IMR-90 (cell line): ENCODE measurements around the gene KIF21A. TPM values are rescaled to one million over a fixed set of nuclear protein-coding genes. Genes with fewer than 3 reads are reported as not detected.

ENCODE experiments used
- ATAC-seq: fragments of 200-7000 bp; cut with Tn5 transposase; 2 replicates; pipeline ENCODE4 v1.9.1; 2020; ENCODE audit warnings: low read depth, mild to moderate bottlenecking, moderate library complexity
- BruUV-seq: library from RNA; stranded (reverse); fragments of 400-500 nt; replicated peaks from 2 replicates; lab custom pipeline; 2021; lab: Mats Ljungman, UMichigan
- CTCF ChIA-PET: fragments of 300-600 bp; formaldehyde crosslinking; extraction: SDS; loops from one replicate; lab custom pipeline; 2021; ENCODE audit warnings: antibody characterized with exemption; lab: Yijun Ruan, JAX
- POLR2A ChIA-PET: fragments of 300-600 bp; sonication (Branson Sonifier 250); formaldehyde crosslinking; loops from one replicate; lab custom pipeline; 2022; ENCODE audit warnings: antibody characterized with exemption; ENCODE audit not compliant: unreplicated experiment; lab: Charles Lee
- DNase-seq: peaks from one replicate; pipeline ENCODE4 v3.0.0; 2013
- H2AFZ ChIP-seq: replicated peaks from 2 replicates; pipeline ENCODE3; 2013; ENCODE audit warnings: low read length, mild to moderate bottlenecking; ENCODE audit not compliant: poor library complexity
- H2AK5ac ChIP-seq: 2 replicates; pipeline ENCODE4 v1.6.1; 2013; ENCODE audit warnings: low read depth, low read length, inconsistent platforms
- H2AK9ac ChIP-seq: replicated peaks from 2 replicates; pipeline ENCODE3; 2013; ENCODE audit warnings: mild to moderate bottlenecking, low read depth, low read length, moderate library complexity; ENCODE audit not compliant: poor library complexity
- H2BK120ac ChIP-seq: 2 replicates; pipeline ENCODE4 v1.6.1; 2013; ENCODE audit warnings: low read depth, low read length, inconsistent platforms
- H2BK15ac ChIP-seq: 3 replicates; pipeline ENCODE4 v1.6.1; 2013; ENCODE audit warnings: low read depth, low read length, inconsistent platforms
- H2BK20ac ChIP-seq: 2 replicates; pipeline ENCODE4 v1.6.1; 2013; ENCODE audit warnings: low read depth, mild to moderate bottlenecking, inconsistent platforms, low read length, moderate library complexity
- H2BK5ac ChIP-seq: 2 replicates; pipeline ENCODE4 v1.6.1; 2013; ENCODE audit warnings: mild to moderate bottlenecking, low read depth, low read length, inconsistent platforms; ENCODE audit not compliant: poor library complexity, severe bottlenecking
- H3K14ac ChIP-seq: replicated peaks from 2 replicates; pipeline ENCODE4 v1.6.1; 2013; ENCODE audit warnings: low read depth, low read length, inconsistent platforms
- H3K18ac ChIP-seq: 2 replicates; pipeline ENCODE4 v1.6.1; 2013; ENCODE audit warnings: low read depth, low read length, control low read depth
- H3K23ac ChIP-seq: 2 replicates; pipeline ENCODE4 v1.6.1; 2013; ENCODE audit warnings: low read depth, low read length, inconsistent platforms
- H3K27ac ChIP-seq: 2 replicates; pipeline ENCODE4 v1.5.1; 2013; ENCODE audit warnings: mild to moderate bottlenecking, control low read depth, low read length; ENCODE audit not compliant: insufficient read depth
- H3K27me3 ChIP-seq: 2 replicates; pipeline ENCODE4 v1.6.1; 2013; ENCODE audit warnings: low read length; ENCODE audit not compliant: control insufficient read depth, insufficient read depth
- H3K36me3 ChIP-seq: 2 replicates; pipeline ENCODE4 v1.6.1; 2013; ENCODE audit warnings: low read length, mixed read lengths; ENCODE audit not compliant: control insufficient read depth, insufficient read depth
- H3K4ac ChIP-seq: 2 replicates; pipeline ENCODE4 v1.6.1; 2013; ENCODE audit warnings: low read depth, low read length, inconsistent platforms
- H3K4me1 ChIP-seq: 2 replicates; pipeline ENCODE4 v1.6.1; 2013; ENCODE audit warnings: low read length, mixed read lengths; ENCODE audit not compliant: control insufficient read depth, insufficient read depth
- H3K4me2 ChIP-seq: 2 replicates; pipeline ENCODE4 v1.6.1; 2013; ENCODE audit warnings: low read depth, mild to moderate bottlenecking, control low read depth, low read length, moderate library complexity
- H3K4me3 ChIP-seq: 2 replicates; pipeline ENCODE4 v1.5.1; 2013; ENCODE audit warnings: low read depth, mild to moderate bottlenecking, control low read depth, low read length, moderate library complexity; ENCODE audit not compliant: insufficient read depth
- H3K56ac ChIP-seq: 2 replicates; pipeline ENCODE4 v1.6.1; 2013; ENCODE audit warnings: low read length, inconsistent platforms; ENCODE audit not compliant: insufficient read depth; ENCODE audit errors: extremely low read depth
- H3K79me1 ChIP-seq, 2 experiments: 2 replicates each; pipeline ENCODE4 v1.6.1; 2013; ENCODE audit warnings: low read length in 2 of 2, inconsistent platforms in 1 of 2, low read depth in 1 of 2
- H3K9ac ChIP-seq: 2 replicates; pipeline ENCODE4 v1.6.1; 2013; ENCODE audit warnings: low read depth, low read length, control low read depth
- H3K9me1 ChIP-seq: 2 replicates; pipeline ENCODE4 v1.6.1; 2013; ENCODE audit warnings: low read length, inconsistent platforms; ENCODE audit not compliant: insufficient read depth
- H3K9me3 ChIP-seq: 2 replicates; pipeline ENCODE4 v1.6.1; 2013; ENCODE audit warnings: low read length; ENCODE audit not compliant: control insufficient read depth, insufficient read depth
- H4K20me1 ChIP-seq: 2 replicates; pipeline ENCODE4 v1.6.1; 2013; ENCODE audit warnings: low read length, inconsistent platforms; ENCODE audit not compliant: insufficient read depth
- H4K5ac ChIP-seq: 2 replicates; pipeline ENCODE4 v1.6.1; 2013; ENCODE audit warnings: mild to moderate bottlenecking, low read depth, low read length, control low read depth
- H4K8ac ChIP-seq, 2 experiments: 2 replicates each; pipeline ENCODE4 v1.6.1; 2013; ENCODE audit warnings: low read depth in 2 of 2, low read length in 2 of 2, control low read depth in 1 of 2, inconsistent platforms in 1 of 2
- H4K91ac ChIP-seq: 2 replicates; pipeline ENCODE4 v1.6.1; 2013; ENCODE audit warnings: low read depth, low read length, inconsistent platforms; ENCODE audit not compliant: insufficient read depth
- MAZ ChIP-seq: IDR thresholded peaks from 2 replicates; pipeline ENCODE4 v1.6.1; 2012; ENCODE audit warnings: low read depth, mild to moderate bottlenecking, low read length, improper control_type of control experiment, moderate library complexity, borderline replicate concordance
- MXI1 ChIP-seq: IDR thresholded peaks from 2 replicates; pipeline ENCODE4 v1.6.1; 2012; ENCODE audit warnings: low read depth, mild to moderate bottlenecking, low read length, moderate library complexity, borderline replicate concordance
- NFE2L2 ChIP-seq: fragments of 150-350 bp; IDR thresholded peaks from 2 replicates; pipeline ENCODE4 v1.6.1; 2016; ENCODE audit warnings: low read depth, mild to moderate bottlenecking, low read length
- RCOR1 ChIP-seq: IDR thresholded peaks from 2 replicates; pipeline ENCODE4 v1.6.1; 2012; ENCODE audit warnings: mild to moderate bottlenecking, low read length, improper control_type of control experiment; ENCODE audit not compliant: insufficient replicate concordance
- WGBS, 2 experiments: methylation state at CpG; one replicate each; pipeline versions ENCODE4 v1.1.5 to v1.1.7; 2013; ENCODE audit warnings: missing lambda C conversion rate in 2 of 2; ENCODE audit not compliant: insufficient read length in 1 of 2; ENCODE audit errors: extremely low coverage in 2 of 2; 5-methylcytosine and 5-hydroxymethylcytosine counted together
- dilution Hi-C: fragments of 300-500 bp; cut with HindIII; formaldehyde crosslinking; loops from one replicate; pipeline ENCODE4 v1.14.3; 2018; ENCODE audit warnings: low sequenced_read_pairs; ENCODE audit not compliant: unreplicated experiment
- in situ Hi-C: fragments of 300-500 bp; cut with MboI; formaldehyde crosslinking; loops from 3 replicates; pipeline ENCODE4 v1.14.3; 2019; ENCODE audit warnings: low sequenced_read_pairs, inconsistent platforms, mixed read lengths
- intact Hi-C: fragments of 100-400 bp; cut with micrococcal nuclease; formaldehyde crosslinking; loops from 2 replicates; pipeline ENCODE4 v1.10.0; 2022
- polyA plus RNA-seq, 3 experiments: library from polyadenylated mRNA; depleted of rRNA; stranded (reverse); fragments of >200 nt; gene quantifications; 2 replicates each; pipeline ENCODE4 v1.2.3, GENCODE V29; 2012; ENCODE audit warnings: low replicate concordance in 1 of 3
- total RNA-seq: library from RNA; depleted of rRNA; stranded (reverse); fragments of >200 nt; gene quantifications from 2 replicates; pipeline ENCODE4 v1.2.3, GENCODE V29; 2012
- TF ChIP-seq, protein P1 (sequence below): fragments of 150-350 bp; IDR thresholded peaks from 2 replicates; pipeline ENCODE4 v1.6.1; 2016; ENCODE audit warnings: low read depth, mild to moderate bottlenecking, low read length, moderate library complexity, borderline replicate concordance

The KIF21A gene
- total and polyA plus RNA-seq, 2 of the 4 experiments (the other 2 are of a cell fraction): 0.38 to 1.1 TPM

DNA sequence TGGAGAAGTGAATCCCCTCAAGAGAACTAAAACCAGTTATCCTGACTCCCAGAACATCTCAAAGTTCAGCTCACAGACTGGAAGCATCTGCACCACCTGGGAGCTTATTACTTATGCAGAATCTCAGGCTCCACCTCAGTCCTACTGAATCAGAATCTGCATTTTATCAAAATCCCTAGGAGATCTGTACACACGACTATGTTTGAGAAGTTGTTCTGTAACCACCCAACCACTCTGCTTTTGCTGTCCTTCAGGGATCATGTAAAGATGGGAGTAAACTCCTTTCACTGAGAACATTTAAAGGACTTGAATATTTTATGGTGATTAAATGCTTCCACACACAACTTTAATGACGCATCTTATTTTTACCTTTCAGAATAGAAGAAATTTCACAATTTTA, 98.0 kb downstream of the KIF21A start:
- in situ Hi-C loops (no loop called here), intact Hi-C loops (no loop called here), dilution Hi-C loops (no loop called here)
- Histone ChIP-seq H3K14ac (no peak overlapping the region), H2AFZ (no peak overlapping the region), H3K23ac (no peak overlapping the region), H3K27ac (no peak overlapping the region), H3K9me1 (no peaks in the 10 kb centered on the region; the same call in 1 of the 2 replicates), H3K4ac (no peak overlapping the region), H2AK5ac (no peak overlapping the region), H3K27me3 (no peaks in the 10 kb centered on the region), H3K56ac (no peak overlapping the region), H2BK120ac (no peak overlapping the region), H3K36me3 (no peaks in the 10 kb centered on the region), H2BK15ac (no peak overlapping the region), H3K18ac (no peak overlapping the region), H3K4me2 (no peak overlapping the region), H3K9me3 (no peaks in the 10 kb centered on the region), H2BK20ac (no peak overlapping the region), H4K20me1 (no peaks in the 10 kb centered on the region), H2AK9ac (no peak overlapping the region), H3K79me1 (no peaks in the 10 kb centered on the region), H3K4me1 (no peaks in the 10 kb centered on the region), H4K5ac (no peak overlapping the region), H3K4me3 (no peak overlapping the region), H3K9ac (no peak overlapping the region), H4K91ac (no peak overlapping the region), H2BK5ac (no peak overlapping the region), H4K8ac (no peak overlapping the region)
- no peak for DNase-seq
- ChIA-PET POLR2A (no interaction called here), CTCF (no interaction called here)
- WGBS, 2 experiments: no CpG with 5 or more reads among the region's 2 CpGs
- no TSS peak for BruUV-seq
- ATAC-seq: no peak
- TF ChIP-seq NFE2L2 (no peak), RCOR1 (no peak), MAZ (no peak), MXI1 (no peak)
- TF ChIP-seq, protein P1, sequence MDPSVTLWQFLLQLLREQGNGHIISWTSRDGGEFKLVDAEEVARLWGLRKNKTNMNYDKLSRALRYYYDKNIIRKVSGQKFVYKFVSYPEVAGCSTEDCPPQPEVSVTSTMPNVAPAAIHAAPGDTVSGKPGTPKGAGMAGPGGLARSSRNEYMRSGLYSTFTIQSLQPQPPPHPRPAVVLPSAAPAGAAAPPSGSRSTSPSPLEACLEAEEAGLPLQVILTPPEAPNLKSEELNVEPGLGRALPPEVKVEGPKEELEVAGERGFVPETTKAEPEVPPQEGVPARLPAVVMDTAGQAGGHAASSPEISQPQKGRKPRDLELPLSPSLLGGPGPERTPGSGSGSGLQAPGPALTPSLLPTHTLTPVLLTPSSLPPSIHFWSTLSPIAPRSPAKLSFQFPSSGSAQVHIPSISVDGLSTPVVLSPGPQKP: no peak
